Gastrocnemius medialis (tissue), 4 donors: ENCODE data around the gene VSTM2B.

ENCODE experiments used
- CTCF ChIP-seq, 5 experiments: fragments of 450-650 bp in 3 of 5; fragments of 200-600 bp in 2 of 5; sonication (generic) in 2 of 5; IDR thresholded peaks in 4 of 5; conservative IDR thresholded peaks in 1 of 5; 1 replicate in 4 of 5; 2 replicates in 1 of 5; pipeline ENCODE4 v1.5.1; 2016 to 2019; ENCODE audit warnings: antibody characterized with exemption in 5 of 5, mild to moderate bottlenecking in 3 of 5, moderate library complexity in 3 of 5
- POLR2A ChIP-seq, 2 donors: fragments of 450-650 bp; IDR thresholded peaks; one replicate each; pipeline ENCODE4 v1.6.1; 2017; ENCODE audit warnings: antibody characterized with exemption in 2 of 2, mild to moderate bottlenecking in 2 of 2, moderate library complexity in 2 of 2

GRCh38 chr19:29587518-29587986, 61.8 kb downstream of the VSTM2B start:
- TF ChIP-seq CTCF (IDR thresholded peaks at IDR 0.05 in 4 of 5, conservative IDR thresholded peaks at IDR 0.05 in 1 of 5) (no peak), POLR2A (IDR thresholded peaks at IDR 0.05) (no peak)
